Upper lobe of left lung (tissue), 4 donors: Measurements from ENCODE around the gene ZNF117.
"Not testable (repeated sequence)": the region's sequence is repeated elsewhere in the genome, so short reads cannot be mapped to it uniquely, and the experiment has no call there.

Experiments used
- CTCF ChIP-seq, 6 experiments: fragments of 450-650 bp in 4 of 6; fragments of 200-600 bp in 2 of 6; sonication (generic) in 2 of 6; IDR thresholded peaks; one replicate each; pipeline ENCODE4 v1.5.1; 2016 to 2019; ENCODE audit warnings: antibody characterized with exemption in 6 of 6
- EP300 ChIP-seq, 4 donors: sonication (generic); formaldehyde crosslinking; IDR thresholded peaks; one replicate each; pipeline ENCODE4 v1.5.1; 2017; ENCODE audit warnings: antibody characterized with exemption in 4 of 4, control low read depth in 2 of 4

- not testable (repeated sequence) for TF ChIP-seq CTCF, EP300 (IDR thresholded peaks at IDR 0.05)
Observed at GRCh38 chr7:65035469-65035868, 44.6 kb upstream of the ZNF117 start.
